WI38 (cell line): ENCODE measurements around the gene CRYBA2.

Experiments used
- H3K4me3 ChIP-seq: 2 replicates; pipeline ENCODE4 v1.5.1; 2011; ENCODE audit warnings: low read depth, mild to moderate bottlenecking, control low read depth, low read length
- TF ChIP-seq, protein P1 (sequence below): IDR thresholded peaks from 2 replicates; pipeline ENCODE4 v1.5.1; 2012; ENCODE audit warnings: low read depth, mild to moderate bottlenecking, control low read depth, low read length

The CRYBA2 gene

DNA sequence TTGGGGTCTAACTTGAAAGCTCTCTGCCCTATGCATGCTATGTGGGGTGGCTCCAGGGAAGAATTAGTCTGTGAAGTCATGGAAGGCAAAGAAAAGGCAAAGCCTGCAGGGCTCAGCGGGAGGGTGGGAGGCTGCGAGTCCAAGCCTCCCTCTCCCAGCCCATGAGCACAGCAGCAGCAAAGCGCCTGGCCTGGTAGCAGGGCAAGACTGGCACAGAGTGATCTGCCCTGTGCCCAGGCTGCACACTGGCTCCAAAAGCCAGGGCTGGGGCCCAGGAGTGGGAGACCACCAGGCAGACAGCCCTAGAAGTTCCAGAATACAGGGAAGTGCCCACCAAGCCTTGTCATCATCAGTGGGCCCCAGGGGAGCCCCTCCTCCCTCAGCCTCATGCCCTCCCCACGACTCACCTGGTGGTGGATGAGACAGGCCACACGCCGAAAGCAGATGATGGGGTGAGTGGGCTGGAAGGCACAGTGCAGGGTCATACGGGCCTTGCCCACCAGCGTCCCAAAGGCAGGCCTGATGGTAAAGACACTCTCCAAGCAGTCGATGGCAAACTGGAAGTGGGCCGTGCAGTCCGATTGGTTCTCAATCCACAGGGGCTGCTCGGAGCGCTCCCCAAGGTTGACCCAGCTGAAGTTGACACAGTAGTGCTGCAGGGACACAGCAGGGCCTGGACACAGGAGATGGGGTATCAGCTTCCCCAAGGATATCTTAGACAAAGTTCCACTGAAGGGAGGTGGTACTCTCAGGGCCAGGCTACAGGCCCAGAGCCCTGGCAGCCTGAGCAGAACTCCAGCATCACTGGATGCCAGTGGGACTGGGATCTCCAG, 36.0 kb upstream of the CRYBA2 start:
- TF ChIP-seq, protein P1, sequence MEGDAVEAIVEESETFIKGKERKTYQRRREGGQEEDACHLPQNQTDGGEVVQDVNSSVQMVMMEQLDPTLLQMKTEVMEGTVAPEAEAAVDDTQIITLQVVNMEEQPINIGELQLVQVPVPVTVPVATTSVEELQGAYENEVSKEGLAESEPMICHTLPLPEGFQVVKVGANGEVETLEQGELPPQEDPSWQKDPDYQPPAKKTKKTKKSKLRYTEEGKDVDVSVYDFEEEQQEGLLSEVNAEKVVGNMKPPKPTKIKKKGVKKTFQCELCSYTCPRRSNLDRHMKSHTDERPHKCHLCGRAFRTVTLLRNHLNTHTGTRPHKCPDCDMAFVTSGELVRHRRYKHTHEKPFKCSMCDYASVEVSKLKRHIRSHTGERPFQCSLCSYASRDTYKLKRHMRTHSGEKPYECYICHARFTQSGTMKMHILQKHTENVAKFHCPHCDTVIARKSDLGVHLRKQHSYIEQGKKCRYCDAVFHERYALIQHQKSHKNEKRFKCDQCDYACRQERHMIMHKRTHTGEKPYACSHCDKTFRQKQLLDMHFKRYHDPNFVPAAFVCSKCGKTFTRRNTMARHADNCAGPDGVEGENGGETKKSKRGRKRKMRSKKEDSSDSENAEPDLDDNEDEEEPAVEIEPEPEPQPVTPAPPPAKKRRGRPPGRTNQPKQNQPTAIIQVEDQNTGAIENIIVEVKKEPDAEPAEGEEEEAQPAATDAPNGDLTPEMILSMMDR: no peak
- no peak overlapping the region for H3K4me3 ChIP-seq

DNA sequence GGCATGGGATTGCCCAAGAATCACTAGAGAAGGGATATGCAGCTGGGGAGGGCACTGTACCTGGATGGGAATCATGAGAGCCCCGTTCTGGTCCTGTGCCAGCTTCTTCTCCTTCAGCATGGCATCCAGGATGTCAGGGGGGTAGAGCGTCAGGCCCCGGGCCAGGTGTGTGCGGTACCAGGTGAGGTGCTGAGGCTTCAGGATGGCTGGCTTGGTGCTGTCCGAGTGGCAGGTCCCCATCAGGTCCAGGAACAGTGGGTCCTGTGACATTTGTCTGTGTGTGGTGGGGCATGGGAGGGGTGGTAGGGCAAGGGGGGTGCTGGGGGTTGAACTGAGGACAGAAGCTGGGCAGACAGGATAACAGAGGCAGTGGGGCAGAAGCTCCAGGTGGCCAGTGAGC, 34.9 kb upstream of the CRYBA2 start:
- H3K4me3 ChIP-seq: no peak overlapping the region
- TF ChIP-seq, protein P1: no peak

DNA sequence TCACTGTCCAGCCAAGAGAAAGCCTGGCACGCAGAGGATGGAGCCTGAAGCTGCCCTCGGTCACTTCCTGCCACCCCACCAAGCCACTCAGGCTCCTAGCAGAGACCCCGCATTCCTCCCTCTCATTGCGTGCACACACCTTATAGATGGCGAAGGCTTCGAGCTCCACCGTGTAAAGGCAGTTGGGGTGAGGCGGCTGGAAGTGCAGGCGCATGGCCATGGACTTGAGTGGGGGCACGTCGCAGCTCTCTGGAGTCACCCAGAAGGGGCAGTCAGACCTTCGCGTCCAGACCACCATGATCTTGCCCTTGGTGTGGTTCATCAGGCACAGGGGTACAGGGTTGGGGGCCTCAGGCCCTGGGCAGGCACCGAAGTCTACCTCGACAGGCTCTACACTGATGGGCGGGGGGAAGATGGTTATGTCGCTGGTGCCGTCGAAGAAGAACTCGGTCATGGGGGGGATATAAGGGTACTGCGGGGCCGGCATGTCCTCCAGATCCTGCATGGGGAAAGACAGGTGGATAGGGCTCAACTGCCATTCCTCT, 34.4 kb upstream of the CRYBA2 start:
- TF ChIP-seq, protein P1: no peak
- H3K4me3 ChIP-seq: no peak overlapping the region

DNA sequence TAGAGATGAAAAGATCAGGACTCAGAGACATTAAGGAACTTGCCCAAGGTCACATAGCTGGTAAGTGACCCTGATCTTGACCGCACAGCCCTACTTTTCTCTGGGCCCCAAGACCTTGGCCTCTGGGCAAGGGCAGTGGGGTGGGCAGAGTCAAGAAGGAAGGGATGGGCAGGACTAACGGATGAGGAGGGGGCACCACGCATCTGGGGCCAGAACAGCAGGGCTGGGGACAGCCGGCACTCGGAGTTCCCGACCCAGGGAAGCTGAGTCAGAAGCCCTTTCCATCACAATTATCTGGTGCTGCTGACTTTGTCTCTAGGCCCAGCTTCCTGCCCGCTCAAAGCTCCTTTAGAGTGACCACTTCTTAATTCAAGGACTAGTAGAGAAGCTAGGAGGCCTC, 33.7 kb upstream of the CRYBA2 start:
- no peak overlapping the region for H3K4me3 ChIP-seq
- TF ChIP-seq, protein P1: no peak

DNA sequence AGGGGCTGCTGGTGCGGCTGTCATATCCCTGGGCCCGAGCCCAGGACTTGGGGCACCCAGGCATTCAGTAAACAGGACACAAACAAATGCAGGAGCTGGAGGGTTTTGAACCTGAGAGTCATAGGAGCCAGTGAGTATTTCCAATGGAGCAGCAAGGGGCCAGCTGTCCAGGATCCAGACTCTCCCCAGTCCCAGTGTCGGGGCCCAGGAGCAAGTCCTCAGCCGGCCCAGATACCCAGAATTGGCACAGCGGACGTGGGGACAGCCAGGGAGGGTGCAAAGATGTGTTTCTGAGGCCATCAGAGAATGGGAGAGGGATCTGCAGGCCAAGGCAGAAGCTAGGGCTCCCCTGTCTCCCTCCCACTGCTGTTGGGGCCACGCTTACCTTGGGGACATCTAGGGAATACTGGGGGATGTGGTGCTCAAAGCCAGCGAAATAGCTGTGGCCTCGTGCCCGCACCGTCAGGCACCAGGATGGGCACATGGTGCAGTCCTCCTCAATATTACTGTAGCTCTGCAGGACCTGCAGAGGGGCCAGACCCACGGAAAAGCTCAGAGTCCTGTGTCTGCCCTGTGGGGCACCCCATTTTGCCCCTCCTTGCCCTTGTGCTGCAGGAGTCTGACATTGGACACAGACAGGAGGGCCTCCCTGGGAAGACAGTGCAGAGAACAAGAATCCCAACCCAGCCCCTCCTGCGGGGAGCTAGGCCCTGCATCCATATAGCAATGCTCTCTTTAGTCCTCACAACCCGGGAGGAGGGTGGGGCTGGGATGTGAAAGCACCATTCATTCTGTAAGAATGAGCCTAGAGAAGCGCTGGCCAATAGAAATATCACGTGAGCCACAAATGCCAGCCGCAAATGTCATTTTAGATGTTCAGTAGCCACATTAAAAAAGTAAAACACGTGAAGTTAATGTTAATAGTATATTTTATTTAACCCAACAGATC, 32.7 kb upstream of the CRYBA2 start:
- TF ChIP-seq, protein P1: no peak
- no peak overlapping the region for H3K4me3 ChIP-seq

DNA sequence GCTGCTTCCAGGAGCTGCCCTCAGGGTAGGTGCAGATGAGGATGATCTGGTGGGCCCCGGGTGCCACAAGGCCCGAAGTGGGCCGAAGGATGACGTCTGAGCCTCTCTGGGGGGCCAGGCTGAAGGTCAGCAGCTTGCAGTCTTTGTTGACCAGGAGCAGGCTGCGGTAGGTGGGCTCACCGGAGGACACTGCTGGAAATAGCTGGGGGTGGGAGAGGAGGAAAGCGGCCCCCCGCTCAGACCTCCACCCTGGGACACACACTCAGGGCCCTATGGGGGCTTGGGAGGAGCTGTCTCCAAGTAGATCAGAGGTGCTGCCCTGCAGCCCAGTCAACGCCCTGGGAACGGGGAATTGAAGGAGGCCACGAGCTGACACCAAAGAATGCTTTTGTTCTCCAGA, 30.8 kb upstream of the CRYBA2 start:
- no peak overlapping the region for H3K4me3 ChIP-seq
- TF ChIP-seq, protein P1: no peak
